HepG2 (cell line): Measurements from ENCODE around the gene SPC24. TPM values are rescaled to one million over a fixed set of nuclear protein-coding genes. Genes with fewer than 3 reads are reported as not detected.
A peak's percentile ranks its signal among the peaks of the same experiment; 100 is the strongest.

Experiments
- ATAC-seq: fragments of 200-7000 bp; cut with Tn5 transposase; 3 replicates; pipeline ENCODE4 v1.9.1; 2020; ENCODE audit warnings: mild to moderate bottlenecking, moderate library complexity
- BruUV-seq: library from RNA; stranded (reverse); fragments of 400-500 nt; replicated peaks from 2 replicates; lab custom pipeline; 2021; lab: Mats Ljungman, UMichigan
- CTCF ChIA-PET: fragments of 300-600 bp; formaldehyde crosslinking; extraction: SDS; loops from one replicate; lab custom pipeline; 2021; ENCODE audit warnings: low total read pairs, inconsistent platforms, low intra/inter-chr PET ratio; lab: Yijun Ruan, JAX
- POLR2A ChIA-PET: fragments of 350-600 bp; sonication (Branson Sonifier 250); formaldehyde crosslinking; loops from one replicate; lab custom pipeline; 2020; ENCODE audit warnings: antibody characterized with exemption, inconsistent platforms; lab: Yijun Ruan, JAX
- DNase-seq: peaks from one replicate; pipeline ENCODE4 v3.0.0-alpha.2; 2015; ENCODE audit warnings: low spot score
- FAIRE-seq: peaks from 3 replicates; lab custom pipeline; 2011; peaks lifted over from hg19 to GRCh38; lab: Jason Lieb, UNC
- H2AFZ ChIP-seq: one replicate; pipeline ENCODE4 v1.6.1; 2011; ENCODE audit warnings: low read length, inconsistent platforms
- H3K27ac ChIP-seq: fragments of 300-600 bp; 3 replicates; pipeline ENCODE4 v1.8.0; 2011; ENCODE audit warnings: mixed run types, mild to moderate bottlenecking, mixed read lengths, low read length, inconsistent platforms; ENCODE audit not compliant: insufficient read depth; ENCODE audit errors: extremely low read length
- H3K27me3 ChIP-seq, 2 experiments: fragments of 200-600 bp in 1 of 2; 2 replicates in 1 of 2; 3 replicates in 1 of 2; pipeline versions ENCODE4 v1.6.0 to v1.8.0; 2011; ENCODE audit warnings: low read length in 2 of 2, mild to moderate bottlenecking in 2 of 2, moderate library complexity in 2 of 2, inconsistent platforms in 1 of 2; ENCODE audit not compliant: insufficient read depth in 2 of 2, control insufficient read depth in 1 of 2
- H3K36me3 ChIP-seq, 2 experiments: fragments of 200-600 bp in 1 of 2; replicated peaks in 1 of 2; 2 replicates in 1 of 2; 3 replicates in 1 of 2; pipeline versions ENCODE4 v1.5.1 to v1.8.0; 2011; ENCODE audit warnings: low read length in 2 of 2, inconsistent platforms in 1 of 2; ENCODE audit not compliant: insufficient read depth in 2 of 2, control insufficient read depth in 1 of 2
- H3K4me1 ChIP-seq: 2 replicates; pipeline ENCODE4 v1.5.1; 2012; ENCODE audit warnings: low read length, inconsistent platforms; ENCODE audit not compliant: insufficient read depth
- H3K4me2 ChIP-seq: 2 replicates; pipeline ENCODE4 v1.6.0; 2011; ENCODE audit warnings: low read depth, low read length, inconsistent platforms
- H3K4me3 ChIP-seq, 3 experiments: fragments of 200-600 bp in 1 of 3; sonication (generic), shearing (Covaris generic) in 1 of 3; replicated peaks in 1 of 3; 2 replicates each; pipeline ENCODE4 v1.5.1; 2011 to 2016; ENCODE audit warnings: low read length in 3 of 3, inconsistent platforms in 2 of 3, low read depth in 2 of 3, mild to moderate bottlenecking in 2 of 3, control low read depth in 1 of 3, mixed read lengths in 1 of 3; ENCODE audit not compliant: insufficient read depth in 1 of 3
- H3K79me2 ChIP-seq: one replicate; pipeline ENCODE4 v1.6.1; 2011; ENCODE audit warnings: low read length, inconsistent platforms; ENCODE audit not compliant: insufficient read depth
- H3K9ac ChIP-seq: 2 replicates; pipeline ENCODE4 v1.6.0; 2011; ENCODE audit warnings: mild to moderate bottlenecking, low read depth, low read length, inconsistent platforms; ENCODE audit not compliant: insufficient read depth
- H3K9me3 ChIP-seq: 2 replicates; pipeline ENCODE4 v1.5.1; 2012; ENCODE audit warnings: mild to moderate bottlenecking, low read length
- H4K20me1 ChIP-seq: 2 replicates; pipeline ENCODE4 v1.6.0; 2011; ENCODE audit warnings: inconsistent platforms, mild to moderate bottlenecking, low read length, moderate library complexity; ENCODE audit not compliant: insufficient read depth
- GTF3A ChIP-seq: sonication (generic); formaldehyde crosslinking; conservative IDR thresholded peaks from 2 replicates; pipeline ENCODE4 v1.4.0; 2020; ENCODE audit warnings: mild to moderate bottlenecking, missing genetic modification reagents
- LRRFIP1 ChIP-seq: sonication (generic); formaldehyde crosslinking; conservative IDR thresholded peaks from 2 replicates; pipeline ENCODE4 v1.4.0; 2020; ENCODE audit warnings: missing genetic modification reagents
- MEIS2 ChIP-seq: sonication (generic); formaldehyde crosslinking; IDR thresholded peaks from 2 replicates; pipeline ENCODE4 v1.9.0; 2021; ENCODE audit warnings: mild to moderate bottlenecking, missing genetic modification reagents
- MTF1 ChIP-seq: sonication (generic); formaldehyde crosslinking; IDR thresholded peaks from 2 replicates; pipeline ENCODE4 v1.5.0; 2020; ENCODE audit warnings: missing genetic modification reagents
- NR2F2 ChIP-seq: IDR thresholded peaks from 2 replicates; pipeline ENCODE4 v1.6.1; 2012; ENCODE audit warnings: low read depth, inconsistent platforms, borderline replicate concordance
- POLR2G ChIP-seq: fragments of 200-400 bp; formaldehyde crosslinking; IDR thresholded peaks from 2 replicates; pipeline ENCODE4 v1.6.1; 2018; ENCODE audit warnings: mild to moderate bottlenecking, low read depth, low read length, moderate library complexity
- PPARG ChIP-seq: conservative IDR thresholded peaks from 2 replicates; pipeline ENCODE4 v1.6.1; 2016; ENCODE audit warnings: missing biosample characterization, missing genetic modification reagents
- RFX1 ChIP-seq: fragments of 450-650 bp; IDR thresholded peaks from 2 replicates; pipeline ENCODE4 v1.6.1; 2017
- ZEB1 ChIP-seq: IDR thresholded peaks from 2 replicates; pipeline ENCODE4 v1.6.1; 2012; ENCODE audit warnings: mild to moderate bottlenecking, low read depth, inconsistent platforms; ENCODE audit not compliant: insufficient replicate concordance
- ZFP36L1 ChIP-seq: sonication (generic); formaldehyde crosslinking; IDR thresholded peaks from 2 replicates; pipeline ENCODE4 v1.8.0; 2022; ENCODE audit warnings: mild to moderate bottlenecking, missing genetic modification reagents, moderate library complexity
- ZNF136 ChIP-seq: sonication (generic); formaldehyde crosslinking; IDR thresholded peaks from 2 replicates; pipeline ENCODE4 v1.8.1; 2022; ENCODE audit warnings: low read depth, mild to moderate bottlenecking, moderate library complexity, missing genetic modification reagents
- ZNF230 ChIP-seq: sonication (generic); formaldehyde crosslinking; IDR thresholded peaks from 2 replicates; pipeline ENCODE4 v1.4.0; 2020; ENCODE audit warnings: mild to moderate bottlenecking, missing genetic modification reagents
- ZNF337 ChIP-seq: sonication (generic); formaldehyde crosslinking; IDR thresholded peaks from 2 replicates; pipeline ENCODE4 v1.5.1; 2020; ENCODE audit warnings: missing genetic modification reagents, low read depth, mild to moderate bottlenecking, borderline replicate concordance
- ZNF776 ChIP-seq: sonication (generic); formaldehyde crosslinking; IDR thresholded peaks from 2 replicates; pipeline ENCODE4 v1.4.0; 2020; ENCODE audit warnings: mild to moderate bottlenecking, missing genetic modification reagents
- WGBS: methylation state at CpG from one replicate; pipeline ENCODE4 v1.1.6; 2017; ENCODE audit warnings: low lambda C conversion rate; 5-methylcytosine and 5-hydroxymethylcytosine counted together
- in situ Hi-C: cut with HindIII; loops from 2 replicates; pipeline ENCODE4 v1.10.0; 2017; ENCODE audit warnings: low pct_unique_long_range_greater_than_20kb; ENCODE audit not compliant: extremely low pct_ligation_motif_present
- intact Hi-C: fragments of 100-400 bp; cut with micrococcal nuclease; formaldehyde crosslinking; loops from one replicate; pipeline ENCODE4 v1.10.0; 2022; ENCODE audit not compliant: unreplicated experiment
- polyA plus RNA-seq, 8 experiments: library from polyadenylated mRNA; depleted of rRNA in 3 of 8; stranded (reverse) in 7 of 8; unstranded in 1 of 8; fragments of >200 nt; fragmentation: Illumina TruSeq in 4 of 8; extraction: Trizol in 4 of 8; gene quantifications; 2 replicates each; pipeline versions ENCODE4 v1.2.1 to v1.2.3, GENCODE V29; 2011 to 2016; ENCODE audit warnings: low read depth in 4 of 8, missing spikeins in 1 of 8, mixed read lengths in 1 of 8; ENCODE audit not compliant: insufficient read depth in 1 of 8
- total RNA-seq, 5 experiments: library from RNA; depleted of rRNA; stranded (reverse); fragments of >200 nt; fragmentation: Illumina TruSeq; extraction: Trizol; gene quantifications; 2 replicates each; pipeline ENCODE4 v1.2.3, GENCODE V29; 2016; ENCODE audit warnings: low read depth in 1 of 5
- TF ChIP-seq, protein P1 (sequence below): sonication (generic); formaldehyde crosslinking; IDR thresholded peaks from 2 replicates; pipeline ENCODE4 v1.8.0; 2022; ENCODE audit warnings: mild to moderate bottlenecking, missing genetic modification reagents; ENCODE audit not compliant: insufficient replicate concordance
- TF ChIP-seq, protein P2 (sequence below): sonication (generic); formaldehyde crosslinking; IDR thresholded peaks from 2 replicates; pipeline ENCODE4 v1.8.0; 2022; ENCODE audit warnings: missing genetic modification reagents, mild to moderate bottlenecking, inconsistent platforms, borderline replicate concordance

SPC24 gene
- total and polyA plus RNA-seq, 2 of the 13 experiments (the other 11 are each of a cell fraction or from before 2014, with no cell fraction given) = 10.0 to 46.2 TPM

GRCh38 chr19:11142528-11143171 is 12.9 kb downstream of the SPC24 start (continued):
- no peak for TF ChIP-seq ZFP36L1
- no peak; the same call in 1 of the 2 replicates for TF ChIP-seq MEIS2 (CRISPR knock-in tag)
- TF ChIP-seq POLR2G = no peak; the same call in 1 of the 2 replicates

- BruUV-seq = no TSS peak
- no peaks in the 10 kb centered on the region for H3K9me3 ChIP-seq
- H3K9ac ChIP-seq = peak overlapping the region; percentile 47
- DNase-seq (peak; percentile 35), FAIRE-seq (no peak), ATAC-seq (peak; percentile 4)
- H3K79me2 ChIP-seq = no peaks in the 10 kb centered on the region
- peak overlapping the region; percentile 86 for H3K4me2 ChIP-seq
- WGBS = 0% methylated on average over 1 of the region's 9 CpGs
- in situ Hi-C loops = no loop called here
- intact Hi-C loops = loop anchor here (1.0 kb wide), 1 partner anchor 13 kb away; the partner anchor contains the start of gene SPC24
- no peaks in the 10 kb centered on the region for H4K20me1 ChIP-seq
- peaks cover 81% of the 10 kb centered on the region for H3K4me1 ChIP-seq
- H3K27me3 ChIP-seq = no peaks in the 10 kb centered on the region
- peak overlapping the region in 2 of 3 experiments; percentile 24 to 73; a peak in 4 of 6 replicates for H3K4me3 ChIP-seq
- H2AFZ ChIP-seq = no peak overlapping the region
- H3K27ac ChIP-seq = peak overlapping the region; percentile 64
- ChIA-PET POLR2A (interaction anchor here (0.6 to 3.2 kb wide), 13 partner anchors 9 to 233 kb away, joined by 3 to 39 read pairs (median 5); partner anchors contain the start of genes KANK2, SPC24 and SWSAP1), CTCF (no interaction called here)
- peaks cover 0 to 8% of the 10 kb centered on the region in 2 experiments; a peak in 2 of 5 replicates for H3K36me3 ChIP-seq
- 0 out of 2 replicates have a peak, but pooled peaks have one; percentile 20 for TF ChIP-seq ZNF230 (CRISPR knock-in tag)
- no peak for TF ChIP-seq ZNF776
- TF ChIP-seq, protein P1, sequence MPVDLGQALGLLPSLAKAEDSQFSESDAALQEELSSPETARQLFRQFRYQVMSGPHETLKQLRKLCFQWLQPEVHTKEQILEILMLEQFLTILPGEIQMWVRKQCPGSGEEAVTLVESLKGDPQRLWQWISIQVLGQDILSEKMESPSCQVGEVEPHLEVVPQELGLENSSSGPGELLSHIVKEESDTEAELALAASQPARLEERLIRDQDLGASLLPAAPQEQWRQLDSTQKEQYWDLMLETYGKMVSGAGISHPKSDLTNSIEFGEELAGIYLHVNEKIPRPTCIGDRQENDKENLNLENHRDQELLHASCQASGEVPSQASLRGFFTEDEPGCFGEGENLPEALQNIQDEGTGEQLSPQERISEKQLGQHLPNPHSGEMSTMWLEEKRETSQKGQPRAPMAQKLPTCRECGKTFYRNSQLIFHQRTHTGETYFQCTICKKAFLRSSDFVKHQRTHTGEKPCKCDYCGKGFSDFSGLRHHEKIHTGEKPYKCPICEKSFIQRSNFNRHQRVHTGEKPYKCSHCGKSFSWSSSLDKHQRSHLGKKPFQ = peak; percentile 90
- TF ChIP-seq ZEB1 = peak; percentile 33
- TF ChIP-seq ZNF136 = no peak; the same call in 1 of the 2 replicates
- no peak for TF ChIP-seq LRRFIP1 (CRISPR knock-in tag)
- TF ChIP-seq RFX1 = no peak
- no peak for TF ChIP-seq PPARG
- no peak for TF ChIP-seq MTF1
- TF ChIP-seq ZNF337 (CRISPR knock-in tag) = 0 out of 2 replicates have a peak, but pooled peaks have one; percentile 16
- TF ChIP-seq GTF3A (CRISPR knock-in tag) = 0 out of 2 replicates have a peak, but pooled peaks have one; percentile 2
- TF ChIP-seq, protein P2, sequence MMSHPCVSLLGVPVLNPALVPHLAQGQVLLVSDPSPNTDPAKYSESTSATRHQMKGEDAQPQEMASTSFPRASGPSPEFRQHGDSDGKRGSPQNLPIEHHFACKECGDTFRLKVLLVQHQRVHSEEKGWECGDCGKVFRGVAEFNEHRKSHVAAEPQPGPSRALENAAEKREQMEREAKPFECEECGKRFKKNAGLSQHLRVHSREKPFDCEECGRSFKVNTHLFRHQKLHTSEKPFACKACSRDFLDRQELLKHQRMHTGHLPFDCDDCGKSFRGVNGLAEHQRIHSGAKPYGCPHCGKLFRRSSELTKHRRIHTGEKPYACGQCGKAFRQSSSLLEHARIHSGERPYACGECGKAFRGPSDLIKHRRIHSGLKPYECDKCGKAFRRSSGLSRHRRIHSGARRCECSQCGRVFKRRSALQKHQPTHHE = no peak
- TF ChIP-seq NR2F2 = no peak
These were observed 13.6 kb downstream of the SPC24 start for GRCh38 chr19:11141937-11142527.
